Thoracic aorta (tissue), 2 donors: ENCODE data around the gene GATA2. TPM values are rescaled to one million over a fixed set of nuclear protein-coding genes. Genes with fewer than 3 reads are reported as not detected.

Experiments used
- ATAC-seq: fragments of 150-250 bp; one replicate; pipeline ENCODE4 v1.8.0; 2017; ENCODE audit warnings: low read depth; ENCODE audit not compliant: insufficient number of reproducible peaks, low FRiP score
- DNase-seq: peaks from one replicate; pipeline ENCODE4 v3.0.0-alpha.2; 2020; ENCODE audit warnings: low spot score
- H3K27ac ChIP-seq, 2 donors: fragments of 200-600 bp; sonication (generic); 1 replicate in 1 of 2; 2 replicates in 1 of 2; pipeline ENCODE4 v1.5.1; 2016; ENCODE audit warnings: mild to moderate bottlenecking in 2 of 2, moderate library complexity in 2 of 2
- H3K27me3 ChIP-seq: fragments of 200-600 bp; sonication (generic); replicated peaks from 2 replicates; pipeline ENCODE4 v1.6.0; 2016; ENCODE audit warnings: mild to moderate bottlenecking; ENCODE audit not compliant: insufficient read depth
- H3K36me3 ChIP-seq: fragments of 200-600 bp; sonication (generic); one replicate; pipeline ENCODE4 v1.5.1; 2016
- H3K4me1 ChIP-seq, 2 donors: fragments of 200-600 bp; sonication (generic); 1 replicate in 1 of 2; 2 replicates in 1 of 2; pipeline versions ENCODE4 v1.5.1 to v1.6.0; 2016; ENCODE audit warnings: low read depth in 2 of 2, mild to moderate bottlenecking in 1 of 2; ENCODE audit not compliant: control insufficient read depth in 1 of 2
- H3K4me3 ChIP-seq: fragments of 200-600 bp; sonication (generic); 2 replicates; pipeline ENCODE4 v1.5.1; 2016; ENCODE audit warnings: mild to moderate bottlenecking
- H3K9me3 ChIP-seq: fragments of 200-600 bp; sonication (generic); 2 replicates; pipeline ENCODE4 v1.5.1; 2016
- CTCF ChIP-seq: fragments of 200-600 bp; sonication (generic); IDR thresholded peaks from one replicate; pipeline ENCODE4 v1.5.1; 2019; ENCODE audit warnings: antibody characterized with exemption
- total RNA-seq, 2 donors: library from RNA; depleted of rRNA; stranded (reverse); fragments of >200 nt; gene quantifications; one replicate each; pipeline versions ENCODE4 v1.1.0 to v1.2.3, GENCODE V29; 2016

The GATA2 gene
- total RNA-seq, 2 donors from 2014 or later: 5.2 to 21.3 TPM

- H3K4me1 ChIP-seq: peaks cover 0 to 6% of the 10 kb centered on the region in 2 donors
- no peak overlapping the region for H3K4me3 ChIP-seq
- no peaks in the 10 kb centered on the region for H3K9me3 ChIP-seq
- no peak for ATAC-seq
- DNase-seq: no peak
- peaks cover 14% of the 10 kb centered on the region for H3K27me3 ChIP-seq
- no peak overlapping the region for H3K27ac ChIP-seq
- no peaks in the 10 kb centered on the region for H3K36me3 ChIP-seq
- no peak for TF ChIP-seq CTCF
These were observed 9.7 kb upstream of the GATA2 start for GRCh38 chr3:128502712-128503111.

- ATAC-seq (no peak), DNase-seq (no peak)
- H3K4me3 ChIP-seq: no peak overlapping the region
- no peaks in the 10 kb centered on the region for H3K36me3 ChIP-seq
- H3K27ac ChIP-seq: no peak overlapping the region
- no peaks in the 10 kb centered on the region for H3K9me3 ChIP-seq
- H3K4me1 ChIP-seq: peaks cover 3 to 16% of the 10 kb centered on the region in 2 donors
- no peak for TF ChIP-seq CTCF
- peaks cover 18% of the 10 kb centered on the region for H3K27me3 ChIP-seq
These were observed 8.4 kb upstream of the GATA2 start for GRCh38 chr3:128501431-128501830.

GRCh38 chr3:128500556-128500955 lies 7.6 kb upstream of the GATA2 start:
- no peak for TF ChIP-seq CTCF
- H3K27me3 ChIP-seq: peaks cover 22% of the 10 kb centered on the region
- ATAC-seq: no peak
- no peaks in the 10 kb centered on the region for H3K36me3 ChIP-seq
- H3K9me3 ChIP-seq: no peaks in the 10 kb centered on the region
- H3K4me1 ChIP-seq: peaks cover 3 to 16% of the 10 kb centered on the region in 2 donors
- DNase-seq: no peak
- H3K4me3 ChIP-seq: no peak overlapping the region
- H3K27ac ChIP-seq: no peak overlapping the region

GRCh38 chr3:128499724-128500275 lies 6.8 kb upstream of the GATA2 start:
- Histone ChIP-seq H3K36me3 (no peaks in the 10 kb centered on the region), H3K9me3 (no peaks in the 10 kb centered on the region), H3K4me3 (no peak overlapping the region), H3K4me1 (peaks cover 3 to 16% of the 10 kb centered on the region in 2 donors), H3K27ac (no peak overlapping the region), H3K27me3 (peaks cover 22% of the 10 kb centered on the region)
- TF ChIP-seq CTCF: no peak
- DNase-seq (no peak), ATAC-seq (no peak)

GRCh38 chr3:128498901-128499530 lies 6.0 kb upstream of the GATA2 start:
- H3K4me1 ChIP-seq: peaks cover 3 to 16% of the 10 kb centered on the region in 2 donors
- DNase-seq (no peak), ATAC-seq (no peak)
- H3K27ac ChIP-seq: no peak overlapping the region
- H3K4me3 ChIP-seq: no peak overlapping the region
- H3K36me3 ChIP-seq: no peaks in the 10 kb centered on the region
- no peaks in the 10 kb centered on the region for H3K9me3 ChIP-seq
- peaks cover 22% of the 10 kb centered on the region for H3K27me3 ChIP-seq
- no peak for TF ChIP-seq CTCF
